K562 (cell line): ENCODE data around the gene CERS4. TPM values are rescaled to one million over a fixed set of nuclear protein-coding genes. Genes with fewer than 3 reads are reported as not detected.
A peak's percentile ranks its signal among the peaks of the same experiment; 100 is the strongest.

Experiments used
- BCLAF1 ChIP-seq, 2 experiments: fragments of 450-650 bp in 1 of 2; IDR thresholded peaks; 2 replicates each; pipeline ENCODE4 v1.6.1; 2011 to 2017; ENCODE audit warnings: low read depth in 2 of 2, antibody characterized with exemption in 1 of 2, borderline replicate concordance in 1 of 2, low read length in 1 of 2, mild to moderate bottlenecking in 1 of 2, mixed read lengths in 1 of 2; ENCODE audit not compliant: control insufficient read depth in 1 of 2
- CHD1 ChIP-seq: fragments of 200-600 bp; sonication (generic); IDR thresholded peaks from one replicate; pipeline ENCODE4 v1.6.1; 2012; ENCODE audit warnings: mild to moderate bottlenecking, moderate library complexity, low read length, inconsistent platforms
- CTBP1 ChIP-seq: fragments of 450-650 bp; IDR thresholded peaks from 2 replicates; pipeline ENCODE4 v1.6.1; 2016; ENCODE audit warnings: borderline replicate concordance
- DIDO1 ChIP-seq: fragments of 450-650 bp; IDR thresholded peaks from 2 replicates; pipeline ENCODE4 v1.6.1; 2016; ENCODE audit warnings: low read depth, missing biosample characterization, missing genetic modification characterization
- DPF2 ChIP-seq: fragments of 450-650 bp; IDR thresholded peaks from 2 replicates; pipeline ENCODE4 v1.6.1; 2016
- E2F3 ChIP-seq: fragments of 250-450 bp; sonication (Bioruptor Pico); IDR thresholded peaks from 2 replicates; pipeline ENCODE4 v1.4.0; 2020; ENCODE audit warnings: mild to moderate bottlenecking
- EGR1 ChIP-seq: fragments of 450-650 bp; conservative IDR thresholded peaks from 2 replicates; pipeline ENCODE4 v1.6.1; 2017; ENCODE audit warnings: mild to moderate bottlenecking
- ETV6 ChIP-seq, 3 experiments: fragments of 150-350 bp in 1 of 3; sonication (generic) in 1 of 3; formaldehyde crosslinking in 1 of 3; IDR thresholded peaks; 2 replicates each; pipeline versions ENCODE4 v1.6.1 to v1.8.0; 2014 to 2022; ENCODE audit warnings: borderline replicate concordance in 2 of 3, low read depth in 2 of 3, antibody characterized with exemption in 1 of 3, low read length in 1 of 3, mild to moderate bottlenecking in 1 of 3, missing genetic modification reagents in 1 of 3
- HDAC1 ChIP-seq, 2 experiments: fragments of 450-650 bp; IDR thresholded peaks; 2 replicates each; pipeline ENCODE4 v1.6.1; 2016 to 2017; ENCODE audit warnings: inconsistent platforms in 1 of 2, mild to moderate bottlenecking in 1 of 2, moderate library complexity in 1 of 2
- HMG20B ChIP-seq: fragments of 250-450 bp; sonication (Bioruptor Pico); IDR thresholded peaks from 2 replicates; pipeline ENCODE4 v1.5.0; 2021; ENCODE audit warnings: mild to moderate bottlenecking
- KDM2B ChIP-seq: fragments of 250-450 bp; sonication (Bioruptor Pico); IDR thresholded peaks from 2 replicates; pipeline ENCODE4 v1.8.0; 2021; ENCODE audit warnings: mild to moderate bottlenecking, moderate library complexity
- MECOM ChIP-seq: fragments of 250-450 bp; sonication (Bioruptor Pico); IDR thresholded peaks from 2 replicates; pipeline ENCODE4 v1.8.0; 2022; ENCODE audit warnings: inconsistent platforms
- MTA2 ChIP-seq: fragments of 450-650 bp; IDR thresholded peaks from 2 replicates; pipeline ENCODE4 v1.6.1; 2016; ENCODE audit warnings: low read depth
- NRF1 ChIP-seq, 2 experiments: fragments of 450-650 bp; IDR thresholded peaks in 1 of 2; conservative IDR thresholded peaks in 1 of 2; 2 replicates each; pipeline ENCODE4 v1.6.1; 2014; ENCODE audit warnings: mild to moderate bottlenecking in 2 of 2
- POLR2G ChIP-seq: fragments of 200-400 bp; formaldehyde crosslinking; IDR thresholded peaks from 2 replicates; pipeline ENCODE4 v1.6.1; 2017; ENCODE audit warnings: low read depth, mild to moderate bottlenecking, antibody characterized with exemption, low read length, moderate library complexity
- TBL1XR1 ChIP-seq, 2 experiments: IDR thresholded peaks; 2 replicates each; pipeline ENCODE4 v1.6.1; 2012; ENCODE audit warnings: improper control_type of control experiment in 2 of 2, low read length in 2 of 2, mild to moderate bottlenecking in 1 of 2
- TBP ChIP-seq: optimal IDR thresholded peaks from 2 replicates; pipeline ENCODE3; 2011; ENCODE audit warnings: low read depth, low read length, improper control_type of control experiment
- TFE3 ChIP-seq: fragments of 450-650 bp; formaldehyde crosslinking; IDR thresholded peaks from 2 replicates; pipeline ENCODE4 v1.4.0; 2020; ENCODE audit warnings: mild to moderate bottlenecking, mixed read lengths
- ZBED1 ChIP-seq: IDR thresholded peaks from 2 replicates; pipeline ENCODE4 v1.6.1; 2014
- ZNF12 ChIP-seq: sonication (generic); formaldehyde crosslinking; IDR thresholded peaks from 2 replicates; pipeline ENCODE4 v1.4.0; 2020; ENCODE audit warnings: mild to moderate bottlenecking, missing genetic modification reagents
- ZNF512 ChIP-seq: IDR thresholded peaks from 2 replicates; pipeline ENCODE4 v1.6.1; 2016; ENCODE audit warnings: missing genetic modification characterization, missing compliant biosample characterization
- ZNF586 ChIP-seq: fragments of 450-650 bp; formaldehyde crosslinking; conservative IDR thresholded peaks from 2 replicates; pipeline ENCODE4 v1.4.0; 2020; ENCODE audit warnings: mild to moderate bottlenecking, moderate library complexity
- ZNF717 ChIP-seq: fragments of 250-450 bp; sonication (Bioruptor Pico); IDR thresholded peaks from 2 replicates; pipeline ENCODE4 v1.5.0; 2021
- polyA plus RNA-seq, 8 experiments: library from polyadenylated mRNA; depleted of rRNA in 4 of 8; stranded (reverse) in 5 of 8; unstranded in 3 of 8; fragments of >200 nt; fragmentation: Nextera tagmentation in 2 of 8; fragmentation: Illumina TruSeq in 1 of 8; extraction: Ambion mirVana in 2 of 8; extraction: Trizol in 1 of 8; gene quantifications; 2 replicates each; pipeline versions ENCODE4 v1.2.1 to v1.2.3, GENCODE V29; 2011 to 2014; ENCODE audit warnings: inconsistent platforms in 1 of 8, missing spikeins in 1 of 8
- total RNA-seq, 7 experiments: library from RNA; depleted of rRNA in 6 of 7; stranded (reverse); fragments of >200 nt in 6 of 7; fragmentation: Illumina TruSeq in 2 of 7; extraction: Trizol in 2 of 7; gene quantifications; 2 replicates each; pipeline versions ENCODE4 v1.2.1 to v1.2.3, GENCODE V29; 2011 to 2021; ENCODE audit warnings: low replicate concordance in 1 of 7

Gene CERS4
- total and polyA plus RNA-seq, 9 of the 15 experiments (the other 6 are each of a cell fraction or from before 2014, with no cell fraction given) = 0.14 to 4.4 (median 2.9) TPM; not detected in 1

DNA sequence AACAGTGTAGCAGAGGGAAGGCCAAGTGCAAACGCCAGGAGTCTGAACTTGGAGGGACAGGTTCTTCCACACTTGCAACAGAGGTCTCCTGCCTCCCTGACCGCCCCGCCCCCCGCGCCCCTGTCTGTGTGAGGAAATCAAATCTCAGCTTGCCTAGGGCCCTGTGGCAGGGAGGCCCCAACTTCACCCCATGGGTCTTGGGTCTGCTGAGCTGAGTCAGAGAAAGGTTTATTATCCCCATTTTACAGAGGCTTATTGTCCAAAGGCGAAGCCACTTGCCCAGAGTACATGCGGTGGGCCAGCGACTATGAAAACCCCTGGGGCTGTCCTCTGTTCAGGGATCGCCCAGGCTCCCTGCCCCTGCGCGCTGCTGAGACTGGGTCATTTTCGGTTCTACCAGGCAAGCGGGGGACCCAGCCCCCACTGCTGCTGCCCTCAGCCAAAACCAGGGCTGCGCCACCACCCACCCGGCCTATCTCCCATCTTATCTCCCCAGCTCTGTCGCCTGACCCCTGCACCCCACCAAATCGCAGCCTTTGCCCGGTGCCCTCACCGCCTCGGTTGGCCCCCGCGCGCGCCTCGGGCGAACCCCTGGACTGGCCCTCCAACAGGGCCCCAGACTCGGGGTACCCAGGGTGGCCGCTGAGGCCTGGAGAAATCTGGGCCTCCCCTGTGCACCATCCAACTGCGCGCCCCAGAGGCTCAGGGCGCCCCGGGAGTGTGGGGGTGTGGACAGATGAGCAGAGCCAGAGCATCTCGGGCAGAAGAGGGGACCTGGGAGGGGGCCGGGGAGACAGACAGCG lies 850 bp upstream of the CERS4 start (continued):
- TF ChIP-seq ETV6 (IDR thresholded peaks at IDR 0.05; ENCODE audit: borderline replicate concordance in 1 of 2, low read depth in 2 of 2, low read length in 1 of 2) (no peak), ETV6 (CRISPR knock-in tag; IDR thresholded peaks at IDR 0.05; ENCODE audit: borderline replicate concordance) (no peak), MTA2 (0 out of 2 replicates have a peak, but pooled peaks have one; percentile 28), DIDO1 (tag) (no peak), TFE3 (CRISPR knock-in tag) (no peak), ZBED1 (no peak), NRF1 (conservative IDR thresholded peaks at IDR 0.05 in 1 of 2, IDR thresholded peaks at IDR 0.05 in 1 of 2) (peak in 1 of 2 experiments; percentile 25; a peak in 1 of 4 replicates), ZNF717 (CRISPR knock-in tag) (no peak), BCLAF1 (IDR thresholded peaks at IDR 0.05; ENCODE audit: borderline replicate concordance in 1 of 2, control insufficient read depth in 1 of 2, low read depth in 2 of 2, low read length in 1 of 2) (no peak), E2F3 (no peak), EGR1 (0 out of 2 replicates have a peak, but pooled peaks have one; percentile 34), MECOM (CRISPR knock-in tag) (no peak), ZNF586 (CRISPR knock-in tag) (no peak), HDAC1 (IDR thresholded peaks at IDR 0.05) (peak in 1 of 2 experiments; percentile 73; a peak in 2 of 4 replicates), TBP (no peak), HMG20B (CRISPR knock-in tag) (no peak), POLR2G (no peak), DPF2 (peak; percentile 55; the same call in 1 of the 2 replicates), KDM2B (CRISPR knock-in tag) (no peak), CHD1 (no peak), ZNF12 (CRISPR knock-in tag) (no peak), CTBP1 (peak; percentile 39; the same call in 1 of the 2 replicates), ZNF512 (tag) (no peak), TBL1XR1 (IDR thresholded peaks at IDR 0.05; ENCODE audit: low read length in 2 of 2) (no peak)
